Astrocyte (in vitro differentiated cells and primary cell): ENCODE measurements around the gene TMX4. TPM values are rescaled to one million over a fixed set of nuclear protein-coding genes. Genes with fewer than 3 reads are reported as not detected.

Source experiments
- DNase-seq: peaks from one replicate; pipeline ENCODE4 v3.0.0-alpha.2; 2010; ENCODE audit warnings: low read depth
- FAIRE-seq: peaks from 2 replicates; lab custom pipeline; 2011; peaks lifted over from hg19 to GRCh38; lab: Jason Lieb, UNC
- H2AFZ ChIP-seq: 2 replicates; pipeline ENCODE4 v1.6.0; 2012; ENCODE audit warnings: low read depth, low read length, inconsistent platforms
- H3K27ac ChIP-seq: 2 replicates; pipeline ENCODE4 v1.5.1; 2011; ENCODE audit warnings: low read depth, low read length, inconsistent platforms
- H3K27me3 ChIP-seq: 2 replicates; pipeline ENCODE4 v1.6.0; 2011; ENCODE audit warnings: low read length, inconsistent platforms; ENCODE audit not compliant: insufficient read depth
- H3K36me3 ChIP-seq: 2 replicates; pipeline ENCODE4 v1.5.1; 2011; ENCODE audit warnings: low read length, inconsistent platforms; ENCODE audit not compliant: insufficient read depth
- H3K4me1 ChIP-seq: 2 replicates; pipeline ENCODE4 v1.5.1; 2011; ENCODE audit warnings: low read length, inconsistent platforms; ENCODE audit not compliant: insufficient read depth
- H3K4me2 ChIP-seq: 2 replicates; pipeline ENCODE4 v1.6.0; 2012; ENCODE audit warnings: low read length, inconsistent platforms
- H3K4me3 ChIP-seq: 2 replicates; pipeline ENCODE4 v1.5.1; 2011; ENCODE audit warnings: low read depth, mild to moderate bottlenecking, low read length, inconsistent platforms; ENCODE audit not compliant: insufficient read depth
- H3K79me2 ChIP-seq: 2 replicates; pipeline ENCODE4 v1.6.0; 2012; ENCODE audit warnings: mild to moderate bottlenecking, low read length, inconsistent platforms; ENCODE audit not compliant: insufficient read depth
- H3K9ac ChIP-seq: 2 replicates; pipeline ENCODE4 v1.6.0; 2012; ENCODE audit warnings: mild to moderate bottlenecking, low read length, inconsistent platforms
- H3K9me3 ChIP-seq: 2 replicates; pipeline ENCODE4 v1.5.1; 2012; ENCODE audit warnings: low read depth, mild to moderate bottlenecking, low read length, inconsistent platforms; ENCODE audit not compliant: insufficient read depth
- H4K20me1 ChIP-seq: 2 replicates; pipeline ENCODE4 v1.6.0; 2012; ENCODE audit warnings: low read length, inconsistent platforms; ENCODE audit not compliant: insufficient read depth
- H3K27ac Mint-ChIP-seq: one replicate; pipeline ENCODE4 v1.8.0; 2021; ENCODE audit warnings: mild to moderate bottlenecking, mixed read lengths; ENCODE audit not compliant: unreplicated experiment
- H3K27me3 Mint-ChIP-seq: one replicate; pipeline ENCODE4 v1.8.0; 2021; ENCODE audit warnings: low read depth, mixed read lengths; ENCODE audit not compliant: unreplicated experiment
- H3K36me3 Mint-ChIP-seq: one replicate; pipeline ENCODE4 v1.8.0; 2021; ENCODE audit warnings: low read depth, mixed read lengths; ENCODE audit not compliant: unreplicated experiment
- H3K4me1 Mint-ChIP-seq: one replicate; pipeline ENCODE4 v1.8.0; 2021; ENCODE audit warnings: low read depth, mixed read lengths; ENCODE audit not compliant: unreplicated experiment
- H3K4me3 Mint-ChIP-seq: one replicate; pipeline ENCODE4 v1.8.0; 2021; ENCODE audit warnings: mild to moderate bottlenecking, moderate library complexity, mixed read lengths; ENCODE audit not compliant: unreplicated experiment
- H3K9me3 Mint-ChIP-seq: one replicate; pipeline ENCODE4 v1.8.0; 2021; ENCODE audit warnings: mild to moderate bottlenecking, mixed read lengths; ENCODE audit not compliant: unreplicated experiment
- CTCF ChIP-seq: IDR thresholded peaks from 2 replicates; pipeline ENCODE4 v1.5.1; 2011; ENCODE audit warnings: low read depth, mild to moderate bottlenecking, inconsistent platforms, low read length, moderate library complexity; ENCODE audit not compliant: insufficient read depth
- EZH2 ChIP-seq: IDR thresholded peaks from 2 replicates; pipeline ENCODE4 v1.6.1; 2012; ENCODE audit warnings: mild to moderate bottlenecking, low read length, inconsistent platforms; ENCODE audit not compliant: insufficient read depth
- total RNA-seq: library from RNA; stranded (reverse); gene quantifications from 2 replicates; pipeline ENCODE4 v1.2.1, GENCODE V29; 2021

Gene TMX4
- total RNA-seq, 1 donor from 2014 or later, result 17.3 TPM

DNA sequence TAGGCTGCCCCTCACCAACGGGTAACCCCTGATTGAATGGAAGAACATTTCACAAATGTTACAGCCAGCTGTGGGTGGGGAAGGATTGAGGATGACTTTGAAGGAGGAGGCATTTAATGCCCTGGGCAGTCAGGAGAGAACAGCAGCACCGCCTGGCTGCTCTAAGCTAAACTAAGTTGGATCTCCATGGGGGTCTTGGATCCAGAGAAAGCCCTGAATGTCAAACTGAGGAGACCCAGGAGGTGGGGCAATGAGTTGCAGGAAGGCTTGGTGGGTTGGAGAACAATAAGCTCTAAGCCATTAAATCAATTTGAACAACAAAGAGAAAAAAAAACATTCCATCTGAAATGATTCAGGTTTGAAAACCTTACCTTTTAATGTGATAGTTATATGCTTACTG lies 35.4 kb downstream of the TMX4 start:
- no peak overlapping the region for H3K4me2 ChIP-seq
- H3K27ac Mint-ChIP-seq, result no peak overlapping the region
- DNase-seq, result no peak
- no peak for TF ChIP-seq CTCF
- TF ChIP-seq EZH2, result no peak
- H3K9ac ChIP-seq, result no peak overlapping the region
- H2AFZ ChIP-seq, result no peak overlapping the region
- no peaks in the 10 kb centered on the region for H3K27me3 Mint-ChIP-seq
- no peaks in the 10 kb centered on the region for H3K36me3 Mint-ChIP-seq
- H3K27me3 ChIP-seq, result no peaks in the 10 kb centered on the region
- no peaks in the 10 kb centered on the region for H4K20me1 ChIP-seq
- FAIRE-seq, result no peak
- H3K79me2 ChIP-seq, result no peaks in the 10 kb centered on the region
- peaks cover 3% of the 10 kb centered on the region for H3K36me3 ChIP-seq
- no peak overlapping the region for H3K4me3 ChIP-seq
- no peak overlapping the region for H3K4me3 Mint-ChIP-seq
- no peaks in the 10 kb centered on the region for H3K4me1 ChIP-seq
- H3K27ac ChIP-seq, result no peak overlapping the region
- H3K9me3 ChIP-seq, result no peaks in the 10 kb centered on the region
- no peaks in the 10 kb centered on the region for H3K9me3 Mint-ChIP-seq
- no peaks in the 10 kb centered on the region for H3K4me1 Mint-ChIP-seq

DNA sequence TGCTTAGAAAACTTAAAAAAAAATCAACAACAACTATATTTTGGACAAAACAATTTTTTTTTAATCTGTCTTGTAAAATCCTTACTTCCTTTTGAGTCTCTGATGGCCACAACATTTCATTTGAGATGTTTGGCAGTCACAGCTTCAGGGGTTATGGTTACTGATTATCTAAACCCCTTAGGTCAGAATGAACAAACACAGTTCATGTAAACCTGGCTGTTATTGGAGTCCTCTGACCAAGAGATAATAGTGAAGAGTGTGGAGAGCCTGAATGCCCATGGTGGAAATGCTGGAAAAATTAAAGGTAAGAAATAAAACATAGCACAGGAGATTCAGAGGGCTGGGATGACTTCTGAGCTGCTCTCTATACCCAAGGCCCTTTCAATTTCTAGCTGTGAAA lies 38.2 kb downstream of the TMX4 start:
- FAIRE-seq (no peak), DNase-seq (no peak)
- Histone ChIP-seq H3K27ac (no peak overlapping the region), H3K4me1 (no peaks in the 10 kb centered on the region), H3K9me3 (no peaks in the 10 kb centered on the region), H4K20me1 (no peaks in the 10 kb centered on the region), H2AFZ (no peak overlapping the region), H3K4me3 (no peak overlapping the region), H3K4me2 (no peak overlapping the region), H3K36me3 (peaks cover 3% of the 10 kb centered on the region), H3K79me2 (no peaks in the 10 kb centered on the region), H3K9ac (no peak overlapping the region), H3K27me3 (no peaks in the 10 kb centered on the region)
- H3K27ac Mint-ChIP-seq, result no peak overlapping the region
- H3K4me3 Mint-ChIP-seq, result no peak overlapping the region
- H3K36me3 Mint-ChIP-seq, result no peaks in the 10 kb centered on the region
- no peaks in the 10 kb centered on the region for H3K4me1 Mint-ChIP-seq
- no peaks in the 10 kb centered on the region for H3K9me3 Mint-ChIP-seq
- TF ChIP-seq EZH2, result no peak
- no peak for TF ChIP-seq CTCF
- H3K27me3 Mint-ChIP-seq, result no peaks in the 10 kb centered on the region

DNA sequence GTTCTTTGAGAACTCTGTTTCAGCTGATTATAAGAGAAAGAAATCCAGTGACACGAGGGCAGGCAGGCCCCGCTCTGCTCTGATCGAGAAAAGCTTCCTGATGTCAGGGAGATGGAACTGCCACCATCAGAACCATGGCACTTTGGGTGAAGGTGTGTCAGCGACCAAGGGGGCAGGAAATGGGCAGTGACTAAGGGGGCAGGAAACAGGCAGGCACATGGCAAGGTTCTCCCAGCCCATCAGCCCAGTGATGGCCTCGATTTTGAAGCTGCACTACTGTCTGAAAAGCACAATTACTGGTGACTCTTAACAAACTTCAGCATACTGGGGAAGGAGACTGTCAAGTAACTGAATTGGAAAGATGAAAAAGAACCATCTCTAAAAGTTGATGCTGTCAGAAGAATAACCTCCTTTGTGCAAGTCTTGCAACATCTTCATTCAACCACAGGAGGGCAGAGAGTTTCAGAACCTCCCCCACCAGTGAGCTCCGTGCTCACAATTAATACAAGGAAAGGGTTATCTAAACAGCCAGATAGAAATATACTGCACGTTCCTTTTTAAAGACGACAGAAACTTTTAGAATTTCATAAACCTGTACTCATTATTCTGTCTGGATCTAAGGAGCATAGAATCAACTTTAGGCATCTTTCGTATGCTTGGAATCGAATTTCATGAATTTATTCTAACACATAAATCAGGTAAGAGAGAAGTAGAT lies 39.1 kb downstream of the TMX4 start:
- Mint-ChIP-seq H3K4me1 (no peaks in the 10 kb centered on the region), H3K36me3 (no peaks in the 10 kb centered on the region), H3K27me3 (no peaks in the 10 kb centered on the region), H3K27ac (no peak overlapping the region), H3K4me3 (no peak overlapping the region), H3K9me3 (no peaks in the 10 kb centered on the region)
- DNase-seq, result peak; percentile 29
- H3K4me2 ChIP-seq, result no peak overlapping the region
- H3K27ac ChIP-seq, result no peak overlapping the region
- H4K20me1 ChIP-seq, result no peaks in the 10 kb centered on the region
- peaks cover 3% of the 10 kb centered on the region for H3K36me3 ChIP-seq
- no peak overlapping the region for H3K4me3 ChIP-seq
- no peak overlapping the region for H3K9ac ChIP-seq
- FAIRE-seq, result peak; percentile 79
- peak; percentile 60 for TF ChIP-seq CTCF
- no peak for TF ChIP-seq EZH2
- no peak overlapping the region for H2AFZ ChIP-seq
- H3K9me3 ChIP-seq, result no peaks in the 10 kb centered on the region
- no peaks in the 10 kb centered on the region for H3K79me2 ChIP-seq
- H3K4me1 ChIP-seq, result no peaks in the 10 kb centered on the region
- no peaks in the 10 kb centered on the region for H3K27me3 ChIP-seq
